GM12891 (cell line): ENCODE measurements around the gene DDX21.
"Not testable (repeated sequence)": the region's sequence is repeated elsewhere in the genome, so short reads cannot be mapped to it uniquely, and the experiment has no call there.

Experiments used
- DNase-seq: peaks from one replicate; pipeline ENCODE4 v3.0.0; 2011; ENCODE audit warnings: low spot score; ENCODE audit not compliant: insufficient read length
- FAIRE-seq: peaks from 2 replicates; lab custom pipeline; 2011; peaks lifted over from hg19 to GRCh38; lab: Jason Lieb, UNC
- PAX5 ChIP-seq: IDR thresholded peaks from 2 replicates; pipeline ENCODE4 v1.6.1; 2011; ENCODE audit warnings: low read length, moderate library complexity, mild to moderate bottlenecking; ENCODE audit not compliant: insufficient read depth, severe bottlenecking
- POLR2A ChIP-seq: IDR thresholded peaks from 2 replicates; pipeline ENCODE4 v1.6.1; 2011; ENCODE audit warnings: low read depth, low read length, control low read depth
- POLR2AphosphoS5 ChIP-seq: IDR thresholded peaks from 2 replicates; pipeline ENCODE4 v1.6.1; 2011; ENCODE audit warnings: low read depth, low read length, control low read depth
- POU2F2 ChIP-seq: IDR thresholded peaks from 2 replicates; pipeline ENCODE4 v1.6.1; 2011; ENCODE audit warnings: low read depth, mild to moderate bottlenecking, control low read depth, low read length, moderate library complexity
- SPI1 ChIP-seq: IDR thresholded peaks from 2 replicates; pipeline ENCODE4 v1.6.1; 2011; ENCODE audit warnings: low read depth, low read length, control low read depth
- TAF1 ChIP-seq: IDR thresholded peaks from 2 replicates; pipeline ENCODE4 v1.6.1; 2011; ENCODE audit warnings: low read depth, low read length, control low read depth

The DDX21 gene

GRCh38 chr10:69010151-69010640, 54.2 kb downstream of the DDX21 start:
- TF ChIP-seq POLR2AphosphoS5 = no peak
- no peak for TF ChIP-seq POLR2A
- TF ChIP-seq POU2F2 = no peak
- no peak for TF ChIP-seq SPI1
- FAIRE-seq (no peak), DNase-seq (no peak)

- not testable (repeated sequence) for FAIRE-seq, DNase-seq
Measured at GRCh38 chr10:69012778-69013177, 56.8 kb downstream of the DDX21 start.

DNA sequence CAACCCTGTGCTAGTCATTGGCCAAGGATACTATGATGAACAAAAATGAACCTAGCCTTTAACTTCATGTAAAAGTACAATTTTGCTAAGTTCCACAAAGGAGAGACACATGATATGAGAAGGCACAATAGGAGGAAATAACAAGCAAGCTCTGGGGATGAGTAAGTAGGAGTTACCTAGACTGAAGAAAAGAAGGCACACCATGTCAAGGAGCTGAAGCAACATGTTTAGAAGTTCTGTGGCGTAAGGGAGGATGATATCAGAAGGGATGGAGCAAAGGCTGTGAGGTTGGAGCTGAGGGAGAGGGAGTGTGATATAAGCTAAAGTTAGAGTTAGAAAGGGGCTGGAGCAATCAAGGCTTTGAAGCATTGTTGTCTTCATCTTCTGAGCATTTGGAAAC, 58.2 kb downstream of the DDX21 start:
- TF ChIP-seq SPI1 = no peak
- TF ChIP-seq PAX5 = no peak
- no peak for TF ChIP-seq POU2F2
- TF ChIP-seq POLR2A = no peak
- TF ChIP-seq TAF1 = no peak
- no peak for TF ChIP-seq POLR2AphosphoS5
- FAIRE-seq (no peak), DNase-seq (no peak)

DNA sequence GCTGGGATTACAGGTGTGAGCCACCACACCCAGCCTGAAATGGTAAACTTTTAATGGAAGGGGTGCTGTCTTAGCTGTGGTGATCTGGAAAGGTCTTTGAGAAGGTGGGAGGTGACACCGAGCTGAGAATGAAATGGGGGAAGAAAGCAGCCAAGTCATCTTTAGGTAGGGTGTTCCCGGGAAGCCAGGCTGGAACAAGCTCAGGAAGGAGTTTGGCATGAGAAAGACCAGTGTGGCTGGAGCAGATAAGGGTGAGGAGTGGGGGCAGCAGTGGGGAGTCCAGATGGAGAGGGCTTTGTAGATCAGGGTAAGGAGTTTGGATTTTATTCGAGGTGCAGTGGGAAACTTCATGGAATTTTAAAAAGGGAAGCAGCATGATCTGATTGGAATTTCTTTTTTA, 62.6 kb downstream of the DDX21 start:
- FAIRE-seq (no peak), DNase-seq (no peak)
- TF ChIP-seq POLR2AphosphoS5 (no peak), SPI1 (no peak), PAX5 (no peak), POU2F2 (no peak), POLR2A (no peak), TAF1 (no peak)

DNA sequence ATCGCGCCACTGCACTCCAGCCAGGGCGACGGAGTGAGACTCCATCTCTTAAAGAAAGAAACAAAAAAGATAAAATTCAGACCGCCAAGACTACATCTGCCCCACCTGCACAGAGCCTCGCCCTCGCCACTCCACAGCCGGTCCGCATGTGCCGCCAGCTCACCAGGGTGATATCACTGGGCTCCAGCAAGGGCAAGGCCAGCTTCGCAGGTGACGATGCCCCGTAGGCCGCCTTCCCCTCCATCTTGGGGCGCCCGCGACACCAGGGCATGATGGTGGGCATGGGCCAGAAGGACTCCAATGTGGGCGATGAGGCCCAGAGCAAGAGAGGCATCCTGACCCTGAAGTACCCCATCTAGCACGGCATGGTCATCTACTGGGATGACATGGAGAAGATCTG, 66.6 kb downstream of the DDX21 start:
- no peak for TF ChIP-seq SPI1
- TF ChIP-seq PAX5 = no peak
- no peak for TF ChIP-seq POU2F2
- no peak for TF ChIP-seq TAF1
- no peak for TF ChIP-seq POLR2A
- TF ChIP-seq POLR2AphosphoS5 = no peak
- FAIRE-seq (no peak), DNase-seq (no peak)

DNA sequence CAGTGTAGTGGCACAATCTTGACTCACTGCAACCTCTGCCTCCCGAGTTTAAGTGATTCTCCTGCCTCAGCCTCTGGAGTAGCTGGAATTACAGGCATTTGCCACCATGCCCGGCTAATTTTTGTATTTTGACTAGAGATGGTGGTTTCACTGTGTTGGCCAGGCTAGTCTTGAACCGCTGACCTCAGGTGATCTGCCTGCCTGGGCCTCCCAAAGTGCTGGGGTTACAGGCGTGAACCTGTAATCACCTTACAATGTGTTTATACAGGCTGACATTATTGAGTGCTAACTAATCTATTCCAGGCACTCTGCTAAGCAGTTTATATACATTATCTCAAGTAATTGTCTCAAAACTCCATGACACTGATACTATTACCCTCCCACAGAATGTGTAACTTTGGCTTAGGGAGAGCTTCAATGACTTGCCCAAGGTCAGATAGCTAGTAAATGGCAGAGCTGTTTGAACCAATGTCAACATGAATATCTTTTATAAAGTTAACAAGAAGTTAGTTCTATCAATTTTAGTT, 69.5 kb downstream of the DDX21 start:
- no peak for DNase-seq
- TF ChIP-seq TAF1 (no peak), SPI1 (no peak)
- FAIRE-seq = no peak

GRCh38 chr10:69033256-69033655, 77.3 kb downstream of the DDX21 start:
- no peak for FAIRE-seq
- DNase-seq = no peak
- no peak for TF ChIP-seq POLR2A
- TF ChIP-seq SPI1 = no peak
